ENCODE data around the gene SPOCK3.
A peak's percentile ranks its signal among the peaks of the same experiment; 100 is the strongest.
"Not testable (repeated sequence)": the region's sequence is repeated elsewhere in the genome, so short reads cannot be mapped to it uniquely, and the experiment has no call there.

SPOCK3 gene

GRCh38 chr4:166991006-166991561 lies 243.2 kb downstream of the SPOCK3 start:
- DNase-seq (ENCODE audit: insufficient read length) (no peak), FAIRE-seq (no peak)
- TF ChIP-seq POLR2A (IDR thresholded peaks at IDR 0.05; ENCODE audit: low read depth, low read length) (no peak), POLR2AphosphoS5 (IDR thresholded peaks at IDR 0.05; ENCODE audit: low read depth, low read length) (no peak), TAF1 (IDR thresholded peaks at IDR 0.05; ENCODE audit: borderline replicate concordance, low read depth, low read length) (no peak)

- FAIRE-seq (no peak), DNase-seq (ENCODE audit: insufficient read length) (no peak)
- TF ChIP-seq TAF1 (IDR thresholded peaks at IDR 0.05; ENCODE audit: borderline replicate concordance, low read depth, low read length) (no peak), POLR2AphosphoS5 (IDR thresholded peaks at IDR 0.05; ENCODE audit: low read depth, low read length) (no peak), POLR2A (IDR thresholded peaks at IDR 0.05; ENCODE audit: low read depth, low read length) (no peak)
Measured at GRCh38 chr4:166989886-166990285, 244.4 kb downstream of the SPOCK3 start.

GRCh38 chr4:166987026-166987425 lies 247.3 kb downstream of the SPOCK3 start:
- DNase-seq (ENCODE audit: insufficient read length) (no peak), FAIRE-seq (peak; percentile 14)
- TF ChIP-seq POLR2AphosphoS5 (IDR thresholded peaks at IDR 0.05; ENCODE audit: low read depth, low read length): no peak

- TF ChIP-seq POLR2AphosphoS5 (IDR thresholded peaks at IDR 0.05; ENCODE audit: low read depth, low read length): no peak
- no peak for TF ChIP-seq POLR2A (IDR thresholded peaks at IDR 0.05; ENCODE audit: low read depth, low read length)
- TF ChIP-seq TAF1 (IDR thresholded peaks at IDR 0.05; ENCODE audit: borderline replicate concordance, low read depth, low read length): no peak
- FAIRE-seq (no peak), DNase-seq (ENCODE audit: insufficient read length) (no peak)
Measured at GRCh38 chr4:166981847-166982246, 252.4 kb downstream of the SPOCK3 start.

GRCh38 chr4:166980419-166980818 lies 253.9 kb downstream of the SPOCK3 start:
- TF ChIP-seq TAF1 (IDR thresholded peaks at IDR 0.05; ENCODE audit: borderline replicate concordance, low read depth, low read length) (no peak), POLR2AphosphoS5 (IDR thresholded peaks at IDR 0.05; ENCODE audit: low read depth, low read length) (no peak), POLR2A (IDR thresholded peaks at IDR 0.05; ENCODE audit: low read depth, low read length) (no peak)
- FAIRE-seq: no peak

GRCh38 chr4:166977596-166977995 lies 256.7 kb downstream of the SPOCK3 start:
- FAIRE-seq (no peak), DNase-seq (ENCODE audit: insufficient read length) (no peak)
- TF ChIP-seq POLR2A (IDR thresholded peaks at IDR 0.05; ENCODE audit: low read depth, low read length) (no peak), POLR2AphosphoS5 (IDR thresholded peaks at IDR 0.05; ENCODE audit: low read depth, low read length) (no peak), TAF1 (IDR thresholded peaks at IDR 0.05; ENCODE audit: borderline replicate concordance, low read depth, low read length) (no peak)

More at GRCh38 chr4:166980419-166980818, 253.9 kb downstream of the SPOCK3 start:
- DNase-seq (ENCODE audit: insufficient read length): no peak

GRCh38 chr4:166972071-166972470 lies 262.2 kb downstream of the SPOCK3 start:
- no peak for FAIRE-seq
- no peak for TF ChIP-seq POLR2A (IDR thresholded peaks at IDR 0.05; ENCODE audit: low read depth, low read length)
- no peak for TF ChIP-seq TAF1 (IDR thresholded peaks at IDR 0.05; ENCODE audit: borderline replicate concordance, low read depth, low read length)
- no peak for TF ChIP-seq POLR2AphosphoS5 (IDR thresholded peaks at IDR 0.05; ENCODE audit: low read depth, low read length)
- no peak for DNase-seq (ENCODE audit: insufficient read length)

GRCh38 chr4:166968219-166968618 lies 266.1 kb downstream of the SPOCK3 start:
- FAIRE-seq: not testable (repeated sequence)

GRCh38 chr4:166965562-166965961 lies 268.7 kb downstream of the SPOCK3 start:
- FAIRE-seq (no peak), DNase-seq (ENCODE audit: insufficient read length) (no peak)
- TF ChIP-seq POLR2A (IDR thresholded peaks at IDR 0.05; ENCODE audit: low read depth, low read length) (no peak), TAF1 (IDR thresholded peaks at IDR 0.05; ENCODE audit: borderline replicate concordance, low read depth, low read length) (no peak), POLR2AphosphoS5 (IDR thresholded peaks at IDR 0.05; ENCODE audit: low read depth, low read length) (no peak)

More at GRCh38 chr4:166968219-166968618, 266.1 kb downstream of the SPOCK3 start:
- DNase-seq (ENCODE audit: insufficient read length): not testable (repeated sequence)

GRCh38 chr4:166957451-166957850 lies 276.8 kb downstream of the SPOCK3 start:
- no peak for DNase-seq (ENCODE audit: insufficient read length)
- no peak for FAIRE-seq
- no peak for TF ChIP-seq POLR2A (IDR thresholded peaks at IDR 0.05; ENCODE audit: low read depth, low read length)
- no peak for TF ChIP-seq TAF1 (IDR thresholded peaks at IDR 0.05; ENCODE audit: borderline replicate concordance, low read depth, low read length)
- no peak for TF ChIP-seq POLR2AphosphoS5 (IDR thresholded peaks at IDR 0.05; ENCODE audit: low read depth, low read length)

- FAIRE-seq (no peak), DNase-seq (ENCODE audit: insufficient read length) (no peak)
- no peak for TF ChIP-seq TAF1 (IDR thresholded peaks at IDR 0.05; ENCODE audit: borderline replicate concordance, low read depth, low read length)
Measured at GRCh38 chr4:166956484-166956883, 277.8 kb downstream of the SPOCK3 start.

GRCh38 chr4:166941629-166942028 lies 292.7 kb downstream of the SPOCK3 start:
- FAIRE-seq: no peak
- no peak for TF ChIP-seq TAF1 (IDR thresholded peaks at IDR 0.05; ENCODE audit: borderline replicate concordance, low read depth, low read length)
- TF ChIP-seq POLR2AphosphoS5 (IDR thresholded peaks at IDR 0.05; ENCODE audit: low read depth, low read length): no peak
- TF ChIP-seq POLR2A (IDR thresholded peaks at IDR 0.05; ENCODE audit: low read depth, low read length): no peak
- no peak for DNase-seq (ENCODE audit: insufficient read length)

GRCh38 chr4:166930464-166930863 lies 303.8 kb downstream of the SPOCK3 start:
- TF ChIP-seq POLR2AphosphoS5 (IDR thresholded peaks at IDR 0.05; ENCODE audit: low read depth, low read length): no peak
- no peak for TF ChIP-seq TAF1 (IDR thresholded peaks at IDR 0.05; ENCODE audit: borderline replicate concordance, low read depth, low read length)
- TF ChIP-seq POLR2A (IDR thresholded peaks at IDR 0.05; ENCODE audit: low read depth, low read length): no peak
- FAIRE-seq (no peak), DNase-seq (ENCODE audit: insufficient read length) (no peak)
